H1 (cell line): Measurements from ENCODE around the gene ATP6AP1. TPM values are rescaled to one million over a fixed set of nuclear protein-coding genes. Genes with fewer than 3 reads are reported as not detected.
A peak's percentile ranks its signal among the peaks of the same experiment; 100 is the strongest.

ENCODE experiments used
- CTCF ChIA-PET: fragments of 300-600 bp; sonication (Branson Sonifier 250); formaldehyde crosslinking; loops from one replicate; lab custom pipeline; 2021; ENCODE audit not compliant: partially characterized antibody; lab: Charles Lee
- POLR2A ChIA-PET: fragments of 300-600 bp; sonication (Branson Sonifier 250); formaldehyde crosslinking; loops from one replicate; lab custom pipeline; 2021; ENCODE audit warnings: inconsistent platforms; ENCODE audit not compliant: partially characterized antibody; lab: Charles Lee
- DNase-seq, 2 experiments: peaks; one replicate each; pipeline versions ENCODE4 v3.0.0 to v3.0.0-alpha.2; 2010 to 2022; ENCODE audit warnings: low spot score in 2 of 2, low read depth in 1 of 2, mixed read lengths in 1 of 2
- FAIRE-seq: peaks from 2 replicates; lab custom pipeline; 2011; peaks lifted over from hg19 to GRCh38; lab: Jason Lieb, UNC
- H2AFZ ChIP-seq: 2 replicates; pipeline ENCODE4 v1.8.1; 2012; ENCODE audit warnings: low read length, inconsistent platforms
- H2AK5ac ChIP-seq: 2 replicates; pipeline ENCODE4 v1.6.1; 2013; ENCODE audit warnings: low read depth, low read length
- H2BK120ac ChIP-seq: replicated peaks from 2 replicates; pipeline ENCODE3; 2013; ENCODE audit warnings: low read depth, low read length, inconsistent platforms
- H2BK12ac ChIP-seq: 2 replicates; pipeline ENCODE4 v1.6.1; 2013; ENCODE audit warnings: low read depth, low read length
- H2BK15ac ChIP-seq: 2 replicates; pipeline ENCODE4 v1.6.1; 2013; ENCODE audit warnings: low read length
- H2BK20ac ChIP-seq: 2 replicates; pipeline ENCODE4 v1.6.1; 2013; ENCODE audit warnings: low read length
- H2BK5ac ChIP-seq: 2 replicates; pipeline ENCODE4 v1.6.1; 2013; ENCODE audit warnings: low read depth, low read length
- H3K14ac ChIP-seq: 2 replicates; pipeline ENCODE4 v1.6.1; 2013; ENCODE audit warnings: inconsistent platforms; ENCODE audit not compliant: insufficient read length
- H3K18ac ChIP-seq: 2 replicates; pipeline ENCODE4 v1.6.1; 2013; ENCODE audit warnings: low read length; ENCODE audit errors: extremely low read depth
- H3K23ac ChIP-seq: 2 replicates; pipeline ENCODE4 v1.6.1; 2013; ENCODE audit warnings: inconsistent platforms; ENCODE audit not compliant: insufficient read length
- H3K23me2 ChIP-seq: 2 replicates; pipeline ENCODE4 v1.6.1; 2013; ENCODE audit warnings: low read depth, low read length
- H3K27ac ChIP-seq: 2 replicates; pipeline ENCODE4 v1.6.1; 2011; ENCODE audit warnings: low read depth, low read length, inconsistent platforms
- H3K27me3 ChIP-seq, 4 experiments: replicated peaks in 1 of 4; 1 replicate in 1 of 4; 2 replicates in 3 of 4; pipeline versions ENCODE4 v1.6.1 to v1.8.1; 2011 to 2013; ENCODE audit warnings: low read length in 3 of 4, mild to moderate bottlenecking in 3 of 4, inconsistent platforms in 2 of 4, mixed read lengths in 2 of 4, moderate library complexity in 1 of 4; ENCODE audit not compliant: control insufficient read depth in 3 of 4, insufficient read depth in 3 of 4; ENCODE audit errors: extremely low read depth in 1 of 4
- H3K36me3 ChIP-seq, 4 experiments: 2 replicates each; pipeline versions ENCODE4 v1.6.1 to v1.8.1; 2011 to 2013; ENCODE audit warnings: mild to moderate bottlenecking in 4 of 4, low read length in 3 of 4, moderate library complexity in 2 of 4, control low read depth in 1 of 4, inconsistent platforms in 1 of 4; ENCODE audit not compliant: insufficient read depth in 4 of 4, control insufficient read depth in 2 of 4
- H3K4ac ChIP-seq: replicated peaks from 2 replicates; pipeline ENCODE3; 2013; ENCODE audit warnings: low read length, low read depth, mixed read lengths, inconsistent platforms; ENCODE audit not compliant: insufficient read length
- H3K4me1 ChIP-seq, 4 experiments: replicated peaks in 1 of 4; 1 replicate in 1 of 4; 2 replicates in 3 of 4; pipeline versions ENCODE4 v1.6.1 to v1.8.1; 2011 to 2013; ENCODE audit warnings: low read length in 3 of 4, inconsistent platforms in 2 of 4, mixed read lengths in 1 of 4; ENCODE audit not compliant: insufficient read depth in 4 of 4, control insufficient read depth in 3 of 4
- H3K4me2 ChIP-seq, 2 experiments: 2 replicates each; pipeline versions ENCODE4 v1.6.1 to v1.8.1; 2011 to 2013; ENCODE audit warnings: low read depth in 2 of 2, low read length in 2 of 2, control low read depth in 1 of 2, inconsistent platforms in 1 of 2, mild to moderate bottlenecking in 1 of 2; ENCODE audit not compliant: insufficient read depth in 1 of 2
- H3K4me3 ChIP-seq, 4 experiments: fragments of 200-600, 300-600 bp in 1 of 4; sonication (generic), shearing (Covaris generic), sonication (Bioruptor Twin) in 1 of 4; 2 replicates each; pipeline versions ENCODE4 v1.5.1 to v1.8.1; 2011 to 2016; ENCODE audit warnings: low read length in 4 of 4, low read depth in 3 of 4, control low read depth in 2 of 4, inconsistent platforms in 2 of 4, mild to moderate bottlenecking in 2 of 4, mixed read lengths in 1 of 4, moderate library complexity in 1 of 4; ENCODE audit not compliant: insufficient read depth in 2 of 4; ENCODE audit errors: extremely low read depth in 1 of 4
- H3K56ac ChIP-seq: replicated peaks from 2 replicates; pipeline ENCODE3; 2013; ENCODE audit warnings: low read depth, mild to moderate bottlenecking, mixed read lengths, low read length, inconsistent platforms; ENCODE audit not compliant: insufficient read length
- H3K79me1 ChIP-seq: 2 replicates; pipeline ENCODE4 v1.6.1; 2013; ENCODE audit warnings: low read depth, low read length, control low read depth
- H3K79me2 ChIP-seq, 2 experiments: 2 replicates each; pipeline versions ENCODE4 v1.6.1 to v1.8.1; 2012 to 2013; ENCODE audit warnings: low read length in 2 of 2, mild to moderate bottlenecking in 2 of 2, inconsistent platforms in 1 of 2; ENCODE audit not compliant: insufficient read depth in 2 of 2, control insufficient read depth in 1 of 2
- H3K9ac ChIP-seq, 4 experiments: replicated peaks in 1 of 4; 1 replicate in 1 of 4; 2 replicates in 3 of 4; pipeline versions ENCODE4 v1.6.1 to v1.8.1; 2011 to 2013; ENCODE audit warnings: low read depth in 3 of 4, low read length in 3 of 4, control low read depth in 2 of 4, mild to moderate bottlenecking in 2 of 4, moderate library complexity in 2 of 4, inconsistent platforms in 1 of 4; ENCODE audit errors: extremely low read depth in 1 of 4
- H3K9me3 ChIP-seq, 2 experiments: 2 replicates each; pipeline versions ENCODE4 v1.6.1 to v1.8.1; 2012 to 2013; ENCODE audit warnings: mild to moderate bottlenecking in 2 of 2, moderate library complexity in 2 of 2, control low read depth in 1 of 2, inconsistent platforms in 1 of 2, low read depth in 1 of 2, low read length in 1 of 2, mixed read lengths in 1 of 2; ENCODE audit not compliant: insufficient read depth in 2 of 2
- H4K20me1 ChIP-seq, 2 experiments: replicated peaks in 1 of 2; 2 replicates each; pipeline versions ENCODE3 to v1.8.1; 2011 to 2013; ENCODE audit warnings: inconsistent platforms in 2 of 2, low read length in 2 of 2, mild to moderate bottlenecking in 1 of 2; ENCODE audit not compliant: insufficient read depth in 2 of 2, control insufficient read depth in 1 of 2
- H4K5ac ChIP-seq: 2 replicates; pipeline ENCODE4 v1.6.1; 2013; ENCODE audit warnings: low read length, low read depth, mixed read lengths, inconsistent platforms; ENCODE audit not compliant: insufficient read length
- H4K8ac ChIP-seq: 2 replicates; pipeline ENCODE4 v1.8.0; 2013; ENCODE audit warnings: mild to moderate bottlenecking, moderate library complexity, low read length, inconsistent platforms; ENCODE audit not compliant: insufficient read depth; ENCODE audit errors: extremely low read depth
- H4K91ac ChIP-seq: replicated peaks from 2 replicates; pipeline ENCODE3; 2013; ENCODE audit warnings: low read length, mixed read lengths, inconsistent platforms; ENCODE audit not compliant: insufficient read length
- BACH1 ChIP-seq: IDR thresholded peaks from 2 replicates; pipeline ENCODE4 v1.6.1; 2012; ENCODE audit warnings: low read length, improper control_type of control experiment
- BRCA1 ChIP-seq: IDR thresholded peaks from 2 replicates; pipeline ENCODE4 v1.6.1; 2012; ENCODE audit warnings: low read depth, low read length, improper control_type of control experiment
- CHD2 ChIP-seq: IDR thresholded peaks from 2 replicates; pipeline ENCODE4 v1.6.1; 2012; ENCODE audit warnings: low read length, improper control_type of control experiment
- CREB1 ChIP-seq: IDR thresholded peaks from 2 replicates; pipeline ENCODE4 v1.6.1; 2012; ENCODE audit warnings: inconsistent platforms
- CTBP2 ChIP-seq: IDR thresholded peaks from 2 replicates; pipeline ENCODE4 v1.7.0; 2011; ENCODE audit warnings: borderline replicate concordance, mild to moderate bottlenecking, moderate library complexity, mixed read lengths, low read length; ENCODE audit not compliant: insufficient read depth, insufficient read length
- EGR1 ChIP-seq: IDR thresholded peaks from 2 replicates; pipeline ENCODE4 v1.6.1; 2011; ENCODE audit warnings: low read depth, low read length, borderline replicate concordance
- NRF1 ChIP-seq: IDR thresholded peaks from 2 replicates; pipeline ENCODE4 v1.6.1; 2011; ENCODE audit warnings: mild to moderate bottlenecking, low read depth, low read length, improper control_type of control experiment
- POLR2A ChIP-seq, 2 experiments: IDR thresholded peaks; 1 replicate in 1 of 2; 2 replicates in 1 of 2; pipeline ENCODE4 v1.6.1; 2011; ENCODE audit warnings: low read depth in 2 of 2, low read length in 2 of 2, mild to moderate bottlenecking in 2 of 2; ENCODE audit errors: control extremely low read depth in 1 of 2
- SP4 ChIP-seq: IDR thresholded peaks from 2 replicates; pipeline ENCODE4 v1.6.1; 2012; ENCODE audit warnings: low read length, inconsistent platforms
- TAF1 ChIP-seq: IDR thresholded peaks from 2 replicates; pipeline ENCODE4 v1.6.1; 2011; ENCODE audit warnings: mild to moderate bottlenecking, low read depth, low read length
- TAF7 ChIP-seq: optimal IDR thresholded peaks from 2 replicates; pipeline ENCODE3; 2011; ENCODE audit warnings: low read depth, mild to moderate bottlenecking, inconsistent platforms, low read length, moderate library complexity, borderline replicate concordance
- WGBS, 2 experiments: shearing (Covaris generic) in 1 of 2; methylation state at CpG; one replicate each; pipeline versions ENCODE4 v1.1.6 to v1.1.7; 2013 to 2015; ENCODE audit warnings: low lambda C conversion rate in 2 of 2, mixed read lengths in 2 of 2, inconsistent platforms in 1 of 2, low coverage in 1 of 2, missing lambda C conversion rate in 1 of 2; ENCODE audit not compliant: insufficient replicate concordance in 2 of 2, insufficient coverage in 1 of 2, insufficient read length in 1 of 2; ENCODE audit errors: extremely low coverage in 1 of 2, missing lambda C conversion rate in 1 of 2; 5-methylcytosine and 5-hydroxymethylcytosine counted together
- polyA plus RNA-seq, 7 experiments: library from polyadenylated mRNA; depleted of rRNA in 3 of 7; stranded (reverse) in 5 of 7; unstranded in 2 of 7; fragments of >200 nt in 5 of 7; fragments of 200-250 nt in 2 of 7; gene quantifications; 1 replicate in 5 of 7; 2 replicates in 1 of 7; 4 replicates in 1 of 7; pipeline versions ENCODE4 v1.2.1 to v1.2.3, GENCODE V29; 2011 to 2013; ENCODE audit warnings: missing spikeins in 2 of 7, mixed read lengths in 2 of 7
- total RNA-seq: library from RNA; stranded (reverse); fragmentation: NEBNext Ultra II Directional; extraction: Animal tissue kit (Norgen Biotek cat#: 25700); gene quantifications from 2 replicates; pipeline ENCODE4 v1.2.1, GENCODE V29; 2021
- TF ChIP-seq, protein P1 (sequence below): IDR thresholded peaks from 2 replicates; pipeline ENCODE4 v1.6.1; 2011; ENCODE audit warnings: low read depth, mild to moderate bottlenecking, low read length; ENCODE audit not compliant: insufficient read depth

Gene ATP6AP1
- total and polyA plus RNA-seq, 2 of the 8 experiments (the other 6 are each of a cell fraction or from before 2014, with no cell fraction given): 44.6 to 80.8 TPM

DNA sequence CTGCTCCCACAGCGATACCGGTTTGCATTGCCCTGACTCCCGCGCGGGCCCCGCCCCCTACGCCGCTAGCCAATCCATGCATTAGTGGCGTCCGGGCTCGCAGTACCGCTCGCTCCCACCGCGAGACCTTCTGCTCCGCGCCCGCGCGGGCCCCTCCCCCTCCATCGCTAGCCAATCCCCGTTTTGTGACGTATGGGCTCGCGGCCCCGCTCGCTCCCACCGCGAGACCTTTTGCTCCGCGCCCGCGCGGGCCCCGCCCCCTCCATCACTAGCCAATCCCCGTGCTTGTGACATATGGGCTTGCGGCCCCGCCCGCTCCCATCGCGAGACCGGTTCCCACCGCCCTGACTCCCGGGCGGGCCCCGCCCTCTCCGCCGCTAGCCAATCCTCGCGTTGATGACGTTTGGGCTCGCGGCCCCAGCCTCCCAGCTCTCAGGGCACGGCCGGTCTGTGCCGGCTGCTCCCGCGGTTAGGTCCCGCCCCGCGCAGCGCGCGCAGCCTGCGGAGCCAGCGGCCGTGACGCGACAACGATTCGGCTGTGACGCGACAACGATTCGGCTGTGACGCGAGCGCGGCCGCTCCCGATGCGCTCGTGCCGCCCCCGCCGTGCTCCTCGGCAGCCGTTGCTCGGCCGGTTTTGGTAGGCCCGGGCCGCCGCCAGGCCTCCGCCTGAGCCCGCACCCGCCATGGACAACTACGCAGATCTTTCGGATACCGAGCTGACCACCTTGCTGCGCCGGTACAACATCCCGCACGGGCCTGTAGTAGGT lies 49.5 kb upstream of the ATP6AP1 start, which contains the start of gene EMD:
Gene EMD, plus strand, starts transcription at position 497 of the 770 bp plus-strand sequence. Its CDS starts 190 bp downstream, at position 687.
- Histone ChIP-seq H4K5ac (peak within 1 kb of the TSS; percentile 52), H2BK20ac (no peak within 1 kb of the TSS), H3K79me1 (no peaks in the 10 kb centered on the region), H2BK15ac (no peak within 1 kb of the TSS), H2BK5ac (no peak within 1 kb of the TSS), H3K23ac (no peak within 1 kb of the TSS), H2AK5ac (no peak within 1 kb of the TSS), H4K91ac (no peak within 1 kb of the TSS), H3K4me2 (peak within 1 kb of the TSS; percentile 79 to 98), H3K23me2 (peaks cover 4% of the 10 kb centered on the region; the same call in 1 of the 2 replicates), H3K36me3 (peaks cover 0 to 26% (median 0%) of the 10 kb centered on the region in 4 experiments; a peak in 2 of 8 replicates), H3K9ac (peak within 1 kb of the TSS; percentile 84 to 92 (median 92)), H4K20me1 (peaks cover 0 to 2% of the 10 kb centered on the region in 2 experiments), H3K18ac (no peak within 1 kb of the TSS; the same call in none of the 2 replicates), H3K56ac (peak within 1 kb of the TSS; percentile 16), H3K4me1 (peaks cover 0 to 22% (median 10%) of the 10 kb centered on the region in 4 experiments; a peak in 6 of 7 replicates), H3K9me3 (no peaks in the 10 kb centered on the region), H3K14ac (no peak within 1 kb of the TSS), H2BK120ac (no peak within 1 kb of the TSS), H2BK12ac (no peak within 1 kb of the TSS; the same call in 1 of the 2 replicates), H3K4me3 (peak within 1 kb of the TSS; percentile 75 to 97 (median 78)), H3K27ac (peak within 1 kb of the TSS; percentile 96), H4K8ac (peak within 1 kb of the TSS; percentile 98), H2AFZ (no peak within 1 kb of the TSS), H3K79me2 (peaks cover 0 to 13% of the 10 kb centered on the region in 2 experiments; a peak in 2 of 4 replicates), H3K27me3 (peaks cover 0 to 3% (median 0%) of the 10 kb centered on the region in 4 experiments; a peak in 2 of 7 replicates), H3K4ac (no peak within 1 kb of the TSS)
- ChIA-PET POLR2A (interaction anchor here (0.6 to 6.5 kb wide), 7 partner anchors 11 to 298 kb away, joined by 3 to 107 read pairs (median 4); partner anchors contain the start of genes DNASE1L1 and RPL10), CTCF (interaction anchor here (1.6 kb wide), 1 partner anchor 11 kb away, joined by 5 read pairs; no protein-coding TSS in a partner anchor)
- FAIRE-seq: peak; percentile 66
- no CpG with 5 or more reads among the region's 103 CpGs for WGBS, 2 experiments
- DNase-seq: peak; percentile 90 to 93
- TF ChIP-seq EGR1 (peak; percentile 62; the same call in 1 of the 2 replicates), CTBP2 (no peak), TAF1 (peak; percentile 43; the same call in 1 of the 2 replicates), TAF7 (peak; percentile 21), SP4 (0 out of 2 replicates have a peak, but pooled peaks have one; percentile 26), BRCA1 (peak; percentile 80), CHD2 (peak; percentile 93), BACH1 (no peak), NRF1 (peak; percentile 33), POLR2A (IDR thresholded peaks at IDR 0.05; ENCODE audit: control extremely low read depth in 1 of 2, low read depth in 2 of 2, low read length in 2 of 2) (peak in 1 of 2 experiments; percentile 40; a peak in 1 of 3 replicates), CREB1 (peak; percentile 98)
- TF ChIP-seq, protein P1, sequence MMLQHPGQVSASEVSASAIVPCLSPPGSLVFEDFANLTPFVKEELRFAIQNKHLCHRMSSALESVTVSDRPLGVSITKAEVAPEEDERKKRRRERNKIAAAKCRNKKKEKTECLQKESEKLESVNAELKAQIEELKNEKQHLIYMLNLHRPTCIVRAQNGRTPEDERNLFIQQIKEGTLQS: no peak
